Cardiac fibroblast (primary cell): Measurements from ENCODE around the gene VAV2.

Experiments used
- DNase-seq, 2 donors: peaks; one replicate each; pipeline versions ENCODE4 v3.0.0 to v3.0.0-alpha.2; 2010; ENCODE audit warnings: low read depth in 2 of 2
- H3K4me3 ChIP-seq, 2 donors: replicated peaks in 1 of 2; 1 replicate in 1 of 2; 2 replicates in 1 of 2; pipeline ENCODE4 v1.5.1; 2011; ENCODE audit warnings: low read depth in 2 of 2, low read length in 2 of 2, mild to moderate bottlenecking in 2 of 2, moderate library complexity in 1 of 2
- TF ChIP-seq, protein P1 (sequence below): IDR thresholded peaks from one replicate; pipeline ENCODE4 v1.5.1; 2011; ENCODE audit warnings: low read depth, mild to moderate bottlenecking, low read length, inconsistent platforms

Gene VAV2

GRCh38 chr9:134037641-134038040 lies 45.5 kb upstream of the VAV2 start:
- no peak for DNase-seq
- TF ChIP-seq, protein P1, sequence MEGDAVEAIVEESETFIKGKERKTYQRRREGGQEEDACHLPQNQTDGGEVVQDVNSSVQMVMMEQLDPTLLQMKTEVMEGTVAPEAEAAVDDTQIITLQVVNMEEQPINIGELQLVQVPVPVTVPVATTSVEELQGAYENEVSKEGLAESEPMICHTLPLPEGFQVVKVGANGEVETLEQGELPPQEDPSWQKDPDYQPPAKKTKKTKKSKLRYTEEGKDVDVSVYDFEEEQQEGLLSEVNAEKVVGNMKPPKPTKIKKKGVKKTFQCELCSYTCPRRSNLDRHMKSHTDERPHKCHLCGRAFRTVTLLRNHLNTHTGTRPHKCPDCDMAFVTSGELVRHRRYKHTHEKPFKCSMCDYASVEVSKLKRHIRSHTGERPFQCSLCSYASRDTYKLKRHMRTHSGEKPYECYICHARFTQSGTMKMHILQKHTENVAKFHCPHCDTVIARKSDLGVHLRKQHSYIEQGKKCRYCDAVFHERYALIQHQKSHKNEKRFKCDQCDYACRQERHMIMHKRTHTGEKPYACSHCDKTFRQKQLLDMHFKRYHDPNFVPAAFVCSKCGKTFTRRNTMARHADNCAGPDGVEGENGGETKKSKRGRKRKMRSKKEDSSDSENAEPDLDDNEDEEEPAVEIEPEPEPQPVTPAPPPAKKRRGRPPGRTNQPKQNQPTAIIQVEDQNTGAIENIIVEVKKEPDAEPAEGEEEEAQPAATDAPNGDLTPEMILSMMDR, result no peak
- no peak overlapping the region for H3K4me3 ChIP-seq

DNA sequence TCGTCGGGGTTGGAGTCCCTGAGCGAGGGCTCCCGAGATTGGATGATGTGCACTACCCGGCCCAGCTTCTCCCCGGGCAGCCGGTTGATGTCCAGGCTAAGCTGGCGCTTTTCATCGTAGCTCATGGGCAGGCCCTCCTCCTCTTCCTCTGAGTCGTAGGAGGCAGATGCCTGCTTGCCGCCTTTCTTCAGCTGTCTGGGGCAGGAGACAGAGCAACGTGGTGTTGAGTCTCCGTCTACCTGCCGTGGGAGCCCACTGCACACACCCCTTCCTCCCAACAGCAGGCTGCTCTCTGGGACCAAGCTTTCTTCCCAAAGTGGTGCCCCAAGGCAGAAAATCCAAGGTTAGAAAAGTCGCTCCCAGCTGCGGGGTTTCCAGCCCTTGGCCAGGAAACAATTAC lies 44.0 kb upstream of the VAV2 start:
- H3K4me3 ChIP-seq, result no peak overlapping the region
- no peak for DNase-seq
- TF ChIP-seq, protein P1, result no peak

- DNase-seq, result no peak
- no peak overlapping the region for H3K4me3 ChIP-seq
- TF ChIP-seq, protein P1, result no peak
Observed at GRCh38 chr9:134035041-134036039, 43.2 kb upstream of the VAV2 start.

- TF ChIP-seq, protein P1, result no peak
- H3K4me3 ChIP-seq, result no peak overlapping the region
- no peak for DNase-seq
Observed at GRCh38 chr9:134034215-134035040, 42.3 kb upstream of the VAV2 start.

GRCh38 chr9:134033516-134034214 lies 41.5 kb upstream of the VAV2 start:
- no peak for DNase-seq
- no peak overlapping the region for H3K4me3 ChIP-seq
- TF ChIP-seq, protein P1, result no peak

- no peak for DNase-seq
- TF ChIP-seq, protein P1, result no peak
- no peak overlapping the region for H3K4me3 ChIP-seq
Observed at GRCh38 chr9:134032456-134033222, 40.5 kb upstream of the VAV2 start.
